GM18519 (cell line): ENCODE results near the gene ZFYVE9.
"Not testable (repeated sequence)": the region's sequence is repeated elsewhere in the genome, so short reads cannot be mapped to it uniquely, and the experiment has no call there.

Experiments used
- ATAC-seq: cut with Tn5 transposase; IDR thresholded peaks from one replicate; pipeline ENCODE4 v1.9.1; 2021; ENCODE audit warnings: mild to moderate bottlenecking, moderate library complexity; ENCODE audit not compliant: unreplicated experiment, low FRiP score

The ZFYVE9 gene

GRCh38 chr1:52182874-52183400 is 41.0 kb downstream of the ZFYVE9 start:
- no peak for ATAC-seq

- no peak for ATAC-seq
Observed at GRCh38 chr1:52186449-52186848, 44.6 kb downstream of the ZFYVE9 start.

- ATAC-seq = no peak
Observed at GRCh38 chr1:52189898-52190480, 48.1 kb downstream of the ZFYVE9 start.

GRCh38 chr1:52190500-52191252 is 48.8 kb downstream of the ZFYVE9 start:
- no peak for ATAC-seq

GRCh38 chr1:52191395-52191965 is 49.6 kb downstream of the ZFYVE9 start:
- no peak for ATAC-seq

GRCh38 chr1:52192024-52192423 is 50.1 kb downstream of the ZFYVE9 start:
- no peak for ATAC-seq

GRCh38 chr1:52192436-52192835 is 50.5 kb downstream of the ZFYVE9 start:
- no peak for ATAC-seq

GRCh38 chr1:52193985-52194384 is 52.1 kb downstream of the ZFYVE9 start:
- no peak for ATAC-seq

- ATAC-seq = no peak
Observed at GRCh38 chr1:52195161-52195560, 53.3 kb downstream of the ZFYVE9 start.

GRCh38 chr1:52203935-52204625 is 62.2 kb downstream of the ZFYVE9 start:
- ATAC-seq = no peak

- ATAC-seq = no peak
Observed at GRCh38 chr1:52204696-52205095, 62.8 kb downstream of the ZFYVE9 start.

GRCh38 chr1:52206686-52207085 is 64.8 kb downstream of the ZFYVE9 start:
- not testable (repeated sequence) for ATAC-seq

GRCh38 chr1:52209429-52209828 is 67.5 kb downstream of the ZFYVE9 start:
- ATAC-seq = no peak

- no peak for ATAC-seq
Observed at GRCh38 chr1:52210044-52210443, 68.2 kb downstream of the ZFYVE9 start.

- no peak for ATAC-seq
Observed at GRCh38 chr1:52216907-52217458, 75.1 kb downstream of the ZFYVE9 start.

- no peak for ATAC-seq
Observed at GRCh38 chr1:52225174-52225573, 83.3 kb downstream of the ZFYVE9 start.

GRCh38 chr1:52229494-52229893 is 87.6 kb downstream of the ZFYVE9 start:
- ATAC-seq = no peak

GRCh38 chr1:52233463-52233862 is 91.6 kb downstream of the ZFYVE9 start:
- no peak for ATAC-seq

GRCh38 chr1:52234014-52234413 is 92.1 kb downstream of the ZFYVE9 start:
- no peak for ATAC-seq

GRCh38 chr1:52234708-52235107 is 92.8 kb downstream of the ZFYVE9 start:
- no peak for ATAC-seq

- ATAC-seq = no peak
Observed at GRCh38 chr1:52235646-52236045, 93.8 kb downstream of the ZFYVE9 start.
